Stimulated activated CD8-positive, alpha-beta memory T cell treated with anti-CD3 and anti-CD28 coated beads, Interleukin-12 subunit alpha, Interleukin-12 subunit beta, amount 100 ng/mL, for 1 hour (primary cell): ENCODE results near the gene AOPEP.

ENCODE experiments used
- DNase-seq: peaks from one replicate; pipeline ENCODE4 v3.0.0-alpha.2; 2020; ENCODE audit warnings: low read depth

The AOPEP gene, protein sequence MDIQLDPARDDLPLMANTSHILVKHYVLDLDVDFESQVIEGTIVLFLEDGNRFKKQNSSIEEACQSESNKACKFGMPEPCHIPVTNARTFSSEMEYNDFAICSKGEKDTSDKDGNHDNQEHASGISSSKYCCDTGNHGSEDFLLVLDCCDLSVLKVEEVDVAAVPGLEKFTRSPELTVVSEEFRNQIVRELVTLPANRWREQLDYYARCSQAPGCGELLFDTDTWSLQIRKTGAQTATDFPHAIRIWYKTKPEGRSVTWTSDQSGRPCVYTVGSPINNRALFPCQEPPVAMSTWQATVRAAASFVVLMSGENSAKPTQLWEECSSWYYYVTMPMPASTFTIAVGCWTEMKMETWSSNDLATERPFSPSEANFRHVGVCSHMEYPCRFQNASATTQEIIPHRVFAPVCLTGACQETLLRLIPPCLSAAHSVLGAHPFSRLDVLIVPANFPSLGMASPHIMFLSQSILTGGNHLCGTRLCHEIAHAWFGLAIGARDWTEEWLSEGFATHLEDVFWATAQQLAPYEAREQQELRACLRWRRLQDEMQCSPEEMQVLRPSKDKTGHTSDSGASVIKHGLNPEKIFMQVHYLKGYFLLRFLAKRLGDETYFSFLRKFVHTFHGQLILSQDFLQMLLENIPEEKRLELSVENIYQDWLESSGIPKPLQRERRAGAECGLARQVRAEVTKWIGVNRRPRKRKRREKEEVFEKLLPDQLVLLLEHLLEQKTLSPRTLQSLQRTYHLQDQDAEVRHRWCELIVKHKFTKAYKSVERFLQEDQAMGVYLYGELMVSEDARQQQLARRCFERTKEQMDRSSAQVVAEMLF

DNA sequence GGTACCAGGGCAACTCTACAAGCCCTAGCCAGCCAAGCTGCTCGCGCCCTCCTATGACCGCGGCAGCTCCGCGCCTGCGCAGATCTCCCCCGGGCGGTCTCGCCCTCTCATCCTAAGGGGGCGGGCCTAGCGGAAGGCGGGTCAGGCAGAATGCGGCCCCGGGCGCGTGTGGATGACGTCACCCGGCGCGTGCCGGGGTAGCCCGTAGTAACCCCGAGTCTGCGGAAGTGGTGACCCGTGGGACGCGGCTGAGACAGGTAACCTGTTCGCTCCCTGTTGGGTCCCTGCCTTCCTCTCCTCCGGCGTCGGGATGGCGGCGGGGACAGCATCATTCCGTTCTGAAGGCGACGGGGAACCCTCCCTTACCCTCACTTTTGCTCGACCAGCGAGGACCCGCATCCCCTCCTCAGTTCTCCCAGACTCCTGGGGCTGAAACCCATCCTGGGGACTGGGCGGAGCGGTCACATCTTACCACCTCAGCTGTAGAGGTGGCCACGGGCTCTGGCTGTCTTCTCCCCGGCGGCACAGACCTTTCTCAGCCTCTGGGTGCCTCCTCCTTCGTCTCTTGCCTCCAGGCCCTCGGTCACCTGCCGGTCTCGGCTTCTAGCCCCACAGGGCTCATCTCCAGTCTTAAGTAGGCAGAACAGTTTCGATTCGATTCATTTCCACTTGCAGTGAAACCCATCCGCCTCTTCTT, at the start of gene AOPEP:
Gene AOPEP, plus strand, starts transcription at position 205 of the 697 bp plus-strand sequence. CDS start 33,085 bp downstream, outside the sequence.
- DNase-seq: peak; percentile 99

- no peak for DNase-seq
These were observed 48.6 kb upstream of the AOPEP start for GRCh38 chr9:94677929-94678328.

DNA sequence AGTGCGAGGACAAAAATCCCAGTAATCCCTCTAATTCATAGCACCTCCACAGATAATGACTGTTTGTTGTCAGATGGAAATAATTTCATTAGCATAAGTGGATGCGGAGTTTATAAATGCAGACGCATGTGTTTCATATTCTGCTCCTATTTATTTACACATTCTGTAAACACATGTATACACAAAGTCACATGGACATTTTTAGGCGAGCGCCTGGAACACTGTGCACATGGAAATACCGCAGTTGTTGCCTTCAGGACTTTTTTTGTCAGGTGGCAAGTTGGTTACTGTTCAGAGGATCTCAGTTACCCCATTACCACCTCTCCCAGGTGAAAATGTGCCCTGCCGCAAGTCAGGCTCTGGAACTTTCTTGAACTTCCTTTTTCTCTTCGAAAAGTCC, 46.9 kb upstream of the AOPEP start:
- no peak for DNase-seq

- DNase-seq: no peak
These were observed 46.5 kb upstream of the AOPEP start for GRCh38 chr9:94680020-94680419.

DNA sequence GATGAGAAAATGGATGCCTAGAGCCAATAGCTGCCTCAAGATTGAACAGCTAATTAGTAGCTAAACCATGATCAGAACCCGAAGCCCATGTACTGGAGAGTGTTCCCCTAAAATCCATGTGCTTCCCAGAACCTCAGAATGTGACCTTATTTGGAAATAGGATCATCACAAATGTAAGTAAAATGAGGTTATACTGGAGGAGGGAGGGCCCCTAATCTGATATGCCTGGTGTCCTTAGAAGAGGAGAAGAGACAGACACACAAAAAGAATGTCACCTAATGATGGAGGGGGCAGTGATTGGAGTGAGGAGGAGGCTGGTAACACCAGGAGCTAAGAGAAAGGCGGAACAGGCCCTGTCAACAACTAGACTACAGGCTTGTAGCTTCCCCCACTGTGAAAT, 45.9 kb upstream of the AOPEP start:
- no peak for DNase-seq

DNA sequence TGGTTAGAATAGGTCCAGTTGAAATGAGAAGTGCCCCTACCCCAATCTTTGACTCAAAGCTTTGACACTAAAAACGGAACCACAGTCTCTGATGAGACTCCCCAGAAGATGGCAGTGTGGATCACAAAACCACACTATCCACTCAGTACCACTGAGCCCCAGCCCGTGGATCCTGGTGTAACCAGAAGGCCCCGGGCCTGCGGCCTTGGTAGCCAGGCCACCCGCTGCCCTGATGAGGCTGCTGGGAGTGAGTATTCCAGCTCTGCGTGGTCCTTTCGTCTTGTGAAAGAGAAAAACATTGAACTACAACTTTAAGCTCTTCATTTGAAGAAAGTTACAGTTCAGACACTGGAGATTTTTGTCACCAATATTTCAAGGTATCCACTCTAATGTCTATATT, 45.0 kb upstream of the AOPEP start:
- peak; percentile 22 for DNase-seq

DNA sequence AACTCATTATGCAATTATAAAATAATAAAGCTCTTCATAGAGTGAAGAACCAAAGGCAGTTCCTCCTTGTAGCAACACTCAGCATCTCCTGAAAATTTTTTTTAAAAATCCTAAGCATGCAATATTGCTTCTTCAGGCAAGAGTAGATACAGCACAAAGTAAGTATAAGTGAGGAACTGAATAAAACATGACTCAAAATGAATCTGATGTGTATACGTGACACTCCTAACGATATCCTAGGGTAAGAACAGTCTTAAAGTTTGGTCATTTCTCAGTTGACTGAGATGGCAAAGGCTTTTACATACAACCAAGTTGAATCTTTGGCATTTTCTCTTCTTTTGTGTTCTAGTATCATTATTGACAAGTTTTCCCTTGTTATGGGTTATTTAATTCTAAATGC, 41.1 kb upstream of the AOPEP start:
- no peak for DNase-seq

GRCh38 chr9:94687451-94687850, 39.0 kb upstream of the AOPEP start:
- no peak for DNase-seq

GRCh38 chr9:94690344-94690743, 36.2 kb upstream of the AOPEP start:
- DNase-seq: no peak

DNA sequence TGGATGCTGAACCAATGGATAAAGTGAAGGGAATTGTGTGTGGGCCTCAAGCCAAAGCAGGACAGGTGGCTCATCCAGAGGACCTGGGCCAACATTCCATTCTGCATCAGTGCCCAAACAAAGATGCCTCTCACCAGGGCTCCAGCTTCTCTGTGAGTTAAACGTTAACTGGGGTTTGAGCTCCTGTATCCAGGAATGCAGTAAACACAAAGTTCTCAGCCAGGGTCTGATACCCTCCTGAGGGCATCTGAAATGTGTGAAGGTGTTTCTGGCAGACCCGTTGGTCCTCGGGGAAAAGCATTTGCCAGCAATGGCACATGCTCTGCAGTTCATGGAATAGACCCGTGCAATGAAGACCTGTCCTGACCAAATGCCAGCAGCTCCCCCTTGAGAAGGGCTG, 33.9 kb upstream of the AOPEP start:
- no peak for DNase-seq

DNA sequence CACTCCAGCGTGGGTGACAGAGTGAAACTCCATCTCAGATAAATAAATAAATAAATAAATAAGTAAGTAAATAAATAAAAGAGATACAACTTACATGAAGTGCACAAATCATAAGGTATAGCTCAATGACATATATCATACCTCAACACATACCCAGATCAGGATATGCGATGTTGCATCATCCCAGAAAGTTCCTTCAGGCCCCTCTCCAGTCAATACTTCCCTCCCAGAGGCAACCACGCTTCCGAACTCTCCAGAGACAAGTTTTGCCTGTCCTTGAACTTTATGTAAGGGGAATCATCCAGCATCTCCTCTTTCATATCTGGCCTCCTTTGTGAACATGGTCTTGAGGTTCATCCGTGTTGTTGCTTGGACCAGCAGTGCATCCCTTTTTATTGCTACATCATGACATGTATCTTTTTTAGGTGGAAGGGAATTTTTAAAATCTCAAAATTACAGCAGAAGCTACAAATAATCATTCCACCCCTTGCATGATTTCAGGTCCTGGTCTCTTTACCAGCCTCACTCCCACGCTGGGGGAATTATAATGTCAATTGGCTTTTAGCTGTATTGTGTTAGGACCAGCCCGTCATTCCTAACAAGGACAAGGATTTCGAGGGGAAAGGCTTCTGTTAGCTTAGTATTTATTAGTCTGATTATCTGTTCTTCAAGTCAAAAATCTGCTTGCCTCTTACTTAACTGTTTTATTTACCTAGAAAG, 32.9 kb upstream of the AOPEP start:
- no peak for DNase-seq

DNA sequence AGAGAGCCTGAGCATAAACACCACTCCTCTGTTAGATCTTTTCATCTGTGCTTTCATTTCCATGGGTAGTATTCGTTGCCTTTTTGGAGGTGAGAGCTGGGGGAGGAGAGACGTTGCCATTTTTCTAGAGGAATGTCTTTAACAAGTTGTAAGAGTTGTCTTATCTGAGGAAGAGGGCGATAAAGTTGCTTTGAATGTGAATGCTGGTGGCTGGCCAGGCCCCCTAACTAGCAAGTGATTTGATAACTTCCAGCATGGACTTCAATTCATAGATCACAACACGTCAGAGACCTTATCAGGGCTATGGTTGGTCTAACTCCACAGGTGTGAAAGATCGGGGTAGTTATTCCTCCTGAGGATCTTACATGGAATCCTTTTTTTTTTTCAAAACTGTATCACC, 30.0 kb upstream of the AOPEP start:
- DNase-seq: no peak

DNA sequence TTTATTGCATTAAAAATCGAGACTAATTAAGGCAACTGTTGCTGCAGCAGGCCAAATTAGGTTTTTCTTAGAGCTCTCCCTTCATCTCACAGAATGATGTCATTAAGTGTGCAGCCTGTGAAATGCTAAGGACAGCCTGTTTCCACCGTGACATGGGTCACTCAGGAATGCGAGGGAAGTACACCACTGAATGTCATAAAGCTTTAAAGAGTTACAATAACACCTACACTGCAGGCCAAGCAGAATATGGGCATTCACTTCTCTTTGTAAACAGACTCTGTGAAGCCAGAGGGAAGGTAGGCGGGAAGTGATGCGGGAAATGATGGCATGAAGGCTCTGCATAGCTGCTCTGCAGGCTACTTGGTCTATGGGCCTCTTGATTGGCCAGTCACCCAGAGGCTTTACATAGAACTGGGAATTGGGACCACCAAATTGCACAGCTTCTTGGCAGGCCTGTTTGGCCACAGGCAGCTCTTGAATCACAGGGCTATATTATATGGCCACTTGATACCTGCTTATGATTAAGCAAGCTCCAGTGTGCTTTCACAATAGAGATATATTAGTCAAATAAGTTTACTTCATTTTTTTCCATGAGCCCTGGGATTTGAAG, 28.4 kb upstream of the AOPEP start:
- DNase-seq: no peak

DNA sequence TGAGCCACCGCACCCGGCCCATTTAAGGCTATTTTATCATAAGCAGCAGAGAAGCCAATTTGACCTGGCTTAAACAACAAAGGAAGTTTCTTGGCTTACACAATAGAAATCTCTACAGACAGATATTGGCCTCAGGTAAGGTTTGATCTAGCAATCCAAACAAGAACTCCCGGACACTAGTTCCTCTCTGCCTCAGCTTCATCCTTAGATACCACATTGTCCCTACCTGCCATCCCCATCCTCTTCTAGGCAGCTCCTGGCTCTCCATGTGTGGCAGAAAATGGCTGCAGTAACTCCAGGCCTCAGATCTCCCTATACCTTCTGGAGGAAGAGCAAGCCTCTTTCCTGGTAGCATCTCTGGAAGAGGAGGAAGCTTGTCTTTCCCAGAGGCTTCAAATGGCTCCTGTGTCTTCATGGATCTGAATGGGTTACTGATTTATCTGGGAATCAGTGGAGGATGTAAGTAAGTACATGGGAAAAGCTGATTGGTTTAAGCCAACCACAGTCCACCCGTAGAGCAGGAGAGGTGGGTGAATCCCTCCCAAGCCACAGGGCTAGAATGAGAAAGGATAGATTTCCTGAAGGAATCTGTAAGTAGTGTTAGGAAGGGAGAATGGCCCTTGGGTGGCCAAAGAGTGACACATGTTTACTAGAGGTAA, 26.7 kb upstream of the AOPEP start:
- no peak for DNase-seq

DNA sequence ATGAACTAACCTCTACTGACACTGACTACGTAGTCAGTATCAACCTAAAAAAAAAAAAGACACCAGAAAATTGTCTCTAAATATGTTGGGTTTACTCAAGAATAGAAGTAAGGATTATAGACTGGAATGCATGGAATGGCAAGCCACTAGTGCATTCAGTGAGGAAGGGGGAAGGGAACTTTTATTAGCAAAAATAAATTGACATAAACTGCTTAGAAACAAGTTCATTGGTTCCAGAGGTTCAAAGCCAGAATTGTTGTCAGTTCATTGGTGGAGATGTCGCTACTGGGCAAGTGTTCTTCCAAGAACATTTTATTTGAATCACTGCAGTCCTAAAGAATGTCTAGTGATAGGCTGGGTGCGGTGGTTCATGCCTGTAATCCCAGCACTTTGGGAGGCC, 26.1 kb upstream of the AOPEP start:
- DNase-seq: no peak

- no peak for DNase-seq
These were observed 22.9 kb upstream of the AOPEP start for GRCh38 chr9:94703488-94704140.

- DNase-seq: no peak
These were observed 21.3 kb upstream of the AOPEP start for GRCh38 chr9:94705162-94705702.

DNA sequence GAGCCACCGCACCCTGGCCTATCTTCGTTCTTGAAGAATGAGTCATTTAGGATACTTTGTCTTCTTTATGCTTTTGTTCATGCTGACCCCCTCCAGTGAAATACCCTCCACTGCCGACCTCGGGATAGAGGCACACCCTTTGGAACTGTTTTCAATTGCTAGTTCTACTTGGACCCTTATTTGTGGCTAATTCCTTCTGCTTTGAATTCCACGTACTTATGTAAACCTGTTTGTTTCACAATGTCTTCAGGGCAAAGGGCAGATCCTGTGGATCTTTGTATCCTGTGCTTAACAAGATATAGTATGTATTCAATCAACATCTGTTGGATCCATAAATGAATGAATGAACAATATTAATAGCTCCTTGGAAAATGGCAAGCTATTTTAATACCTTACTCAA, 19.6 kb upstream of the AOPEP start:
- no peak for DNase-seq

DNA sequence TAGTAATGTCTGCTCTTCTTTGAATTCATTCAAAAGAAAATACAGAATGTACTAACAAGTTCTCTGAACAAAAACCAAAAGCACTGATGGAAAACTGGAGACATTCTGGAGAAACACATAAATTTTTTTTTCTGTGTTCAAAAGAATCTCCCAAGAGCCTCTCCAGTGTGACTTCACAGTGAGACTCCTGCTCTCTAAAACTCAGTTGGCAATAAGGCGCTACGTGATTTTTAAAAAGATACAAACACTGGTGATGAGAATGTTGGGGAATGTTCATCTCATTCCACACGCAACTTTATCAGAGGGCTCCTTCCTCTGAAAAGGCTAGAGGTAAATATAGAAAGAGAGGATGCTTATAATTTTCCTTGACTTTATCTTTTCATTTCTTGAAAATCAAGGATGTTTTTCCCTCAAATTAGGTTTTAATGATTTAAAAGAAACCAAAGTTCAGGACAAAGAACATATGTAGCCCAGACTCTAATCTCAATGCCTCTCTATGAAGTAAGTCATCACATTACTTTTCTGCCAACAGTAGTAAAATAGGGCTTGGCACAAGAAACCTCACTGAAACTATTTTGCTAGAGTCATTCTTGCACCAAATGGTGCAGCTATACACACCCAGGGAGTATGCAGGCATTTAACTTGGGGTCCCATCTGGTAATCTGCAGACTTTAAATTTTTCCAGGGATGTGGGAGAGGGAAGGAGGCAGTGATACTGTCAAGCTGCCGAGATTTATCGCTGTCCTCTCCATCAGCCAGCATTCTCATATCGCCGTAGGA, 12.9 kb upstream of the AOPEP start:
- no peak for DNase-seq
